Natural killer cell (primary cell): Measurements from ENCODE around the gene EOGT. TPM values are rescaled to one million over a fixed set of nuclear protein-coding genes. Genes with fewer than 3 reads are reported as not detected.

Source experiments
- ATAC-seq, 3 donors: fragments of 150-1000 bp in 2 of 3; fragments of 200-7000 bp in 1 of 3; cut with Tn5 transposase; 1 replicate in 1 of 3; 2 replicates in 2 of 3; pipeline ENCODE4 v1.10.0; 2021; ENCODE audit warnings: mild to moderate bottlenecking in 2 of 3, moderate library complexity in 2 of 3
- DNase-seq, 2 donors: peaks; one replicate each; pipeline versions ENCODE4 v3.0.0 to v3.0.0-alpha.2; 2013 to 2021; ENCODE audit warnings: mixed read lengths in 1 of 2
- H3K27ac ChIP-seq: one replicate; pipeline ENCODE4 v1.5.1; 2013; ENCODE audit warnings: mild to moderate bottlenecking, low read length
- H3K27me3 ChIP-seq: one replicate; pipeline ENCODE4 v1.6.1; 2013; ENCODE audit warnings: low read length; ENCODE audit not compliant: control insufficient read depth, insufficient read depth
- H3K36me3 ChIP-seq: one replicate; pipeline ENCODE4 v1.6.1; 2013; ENCODE audit warnings: low read length; ENCODE audit not compliant: control insufficient read depth, insufficient read depth
- H3K4me1 ChIP-seq: one replicate; pipeline ENCODE4 v1.6.1; 2013; ENCODE audit warnings: low read length; ENCODE audit not compliant: control insufficient read depth, insufficient read depth
- H3K4me3 ChIP-seq: one replicate; pipeline ENCODE4 v1.5.1; 2013; ENCODE audit warnings: low read length
- H3K9me3 ChIP-seq: one replicate; pipeline ENCODE4 v1.6.1; 2013; ENCODE audit warnings: low read length; ENCODE audit not compliant: control insufficient read depth, insufficient read depth
- H3K27ac Mint-ChIP-seq, 2 donors: one replicate each; pipeline ENCODE4 v1.8.0; 2022; ENCODE audit warnings: mild to moderate bottlenecking in 2 of 2, mixed read lengths in 2 of 2, moderate library complexity in 1 of 2
- H3K27me3 Mint-ChIP-seq, 2 donors: one replicate each; pipeline ENCODE4 v1.8.0; 2022; ENCODE audit warnings: low read depth in 2 of 2, mixed read lengths in 2 of 2
- H3K36me3 Mint-ChIP-seq: one replicate; pipeline ENCODE4 v1.8.0; 2022; ENCODE audit warnings: mixed read lengths
- H3K4me1 Mint-ChIP-seq, 2 donors: one replicate each; pipeline ENCODE4 v1.8.0; 2022; ENCODE audit warnings: mixed read lengths in 2 of 2
- H3K4me3 Mint-ChIP-seq: one replicate; pipeline ENCODE4 v1.8.0; 2022; ENCODE audit warnings: mild to moderate bottlenecking, moderate library complexity, mixed read lengths
- H3K9me3 Mint-ChIP-seq, 2 donors: one replicate each; pipeline ENCODE4 v1.8.0; 2022; ENCODE audit warnings: mixed read lengths in 2 of 2
- CTCF ChIP-seq: fragments of 200-600 bp; IDR thresholded peaks from one replicate; pipeline ENCODE4 v1.8.0; 2022; ENCODE audit warnings: antibody characterized with exemption
- WGBS: methylation state at CpG from one replicate; pipeline ENCODE4 v1.1.7; 2013; ENCODE audit warnings: missing lambda C conversion rate; ENCODE audit not compliant: insufficient coverage; 5-methylcytosine and 5-hydroxymethylcytosine counted together
- intact Hi-C: fragments of 100-400 bp; cut with micrococcal nuclease; formaldehyde crosslinking; loops from one replicate; pipeline ENCODE4 v1.14.2; 2022
- total RNA-seq, 4 donors: library from RNA; stranded (reverse); fragments of 120-200 nt in 1 of 4; gene quantifications; one replicate each; pipeline versions ENCODE4 v1.2.3 to v1.2.4, GENCODE V29; 2013 to 2022

Gene EOGT
- total RNA-seq, 3 donors from 2014 or later (not counting 1 experiment from before 2014, with no cell fraction given) = 8.4 to 11.6 (median 10.8) TPM

- Histone ChIP-seq H3K27me3 (peaks cover 12% of the 10 kb centered on the region), H3K27ac (no peak overlapping the region), H3K9me3 (no peaks in the 10 kb centered on the region), H3K36me3 (no peaks in the 10 kb centered on the region), H3K4me1 (peaks cover 4% of the 10 kb centered on the region), H3K4me3 (no peak overlapping the region)
- DNase-seq = no peak
- Mint-ChIP-seq H3K27ac (no peak overlapping the region), H3K4me3 (no peak overlapping the region), H3K9me3 (no peaks in the 10 kb centered on the region), H3K36me3 (no peaks in the 10 kb centered on the region), H3K4me1 (no peaks in the 10 kb centered on the region), H3K27me3 (peaks cover 36 to 70% of the 10 kb centered on the region in 2 donors)
- no peak for TF ChIP-seq CTCF
- WGBS = 7% methylated on average over 41 of the region's 41 CpGs
- intact Hi-C loops = no loop called here
- no peak for ATAC-seq
Observed at GRCh38 chr3:68931406-68932149, 81.9 kb downstream of the EOGT start.

Other genes starting within 250 kb of the EOGT start
- gene TAFA4, start 81.1 kb downstream of the EOGT start, total RNA-seq = not detected
- 100 to 1,000 TPM in 1 of 3 donors, 10 to 100 TPM in 2; 76.9 to 110 (median 85.5) TPM for gene TMF1, start 38.6 kb upstream of the EOGT start, total RNA-seq
- 10 to 100 TPM; 72.0 to 87.7 (median 72.8) TPM for gene UBA3, start 66.7 kb upstream of the EOGT start, total RNA-seq
- 100 to 1,000 TPM in 2 of 3 donors, 10 to 100 TPM in 1; 98.1 to 132 (median 105) TPM for gene ARL6IP5, start 71.3 kb upstream of the EOGT start, total RNA-seq
- not detected for gene LMOD3, start 108.9 kb upstream of the EOGT start, total RNA-seq